ENCODE data around the gene RBMS3.

DNA sequence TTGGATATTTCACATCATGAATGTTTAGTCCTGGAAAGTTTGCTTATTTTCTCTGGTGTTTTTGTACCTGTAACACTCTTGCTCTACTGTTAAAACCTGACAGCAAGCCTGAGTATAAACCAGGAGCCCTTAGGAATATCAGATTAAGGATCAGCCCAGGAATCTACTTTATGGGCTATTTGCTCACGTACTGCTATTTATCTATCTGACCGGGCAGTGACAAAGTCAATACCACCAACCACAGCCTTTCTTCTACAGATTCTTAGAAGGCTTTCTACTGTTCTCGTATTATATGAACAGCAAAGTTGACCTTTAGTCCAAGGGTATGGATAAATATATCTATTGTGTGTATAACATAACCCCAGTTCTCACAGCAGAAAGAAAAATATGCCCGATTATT is 521.2 kb downstream of the RBMS3 start:
- TF ChIP-seq EZH2 (IDR thresholded peaks at IDR 0.05; ENCODE audit: borderline replicate concordance, low read depth, low read length, poor library complexity, severe bottlenecking), result no peak
- TF ChIP-seq, protein P1, sequence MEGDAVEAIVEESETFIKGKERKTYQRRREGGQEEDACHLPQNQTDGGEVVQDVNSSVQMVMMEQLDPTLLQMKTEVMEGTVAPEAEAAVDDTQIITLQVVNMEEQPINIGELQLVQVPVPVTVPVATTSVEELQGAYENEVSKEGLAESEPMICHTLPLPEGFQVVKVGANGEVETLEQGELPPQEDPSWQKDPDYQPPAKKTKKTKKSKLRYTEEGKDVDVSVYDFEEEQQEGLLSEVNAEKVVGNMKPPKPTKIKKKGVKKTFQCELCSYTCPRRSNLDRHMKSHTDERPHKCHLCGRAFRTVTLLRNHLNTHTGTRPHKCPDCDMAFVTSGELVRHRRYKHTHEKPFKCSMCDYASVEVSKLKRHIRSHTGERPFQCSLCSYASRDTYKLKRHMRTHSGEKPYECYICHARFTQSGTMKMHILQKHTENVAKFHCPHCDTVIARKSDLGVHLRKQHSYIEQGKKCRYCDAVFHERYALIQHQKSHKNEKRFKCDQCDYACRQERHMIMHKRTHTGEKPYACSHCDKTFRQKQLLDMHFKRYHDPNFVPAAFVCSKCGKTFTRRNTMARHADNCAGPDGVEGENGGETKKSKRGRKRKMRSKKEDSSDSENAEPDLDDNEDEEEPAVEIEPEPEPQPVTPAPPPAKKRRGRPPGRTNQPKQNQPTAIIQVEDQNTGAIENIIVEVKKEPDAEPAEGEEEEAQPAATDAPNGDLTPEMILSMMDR (conservative IDR thresholded peaks at IDR 0.05; ENCODE audit: low read depth, low read length), result no peak

Measured in A673 (cell line).